GM18861 (cell line): Measurements from ENCODE around the gene HCAR1.
"Not testable (repeated sequence)": the region's sequence is repeated elsewhere in the genome, so short reads cannot be mapped to it uniquely, and the experiment has no call there.

ENCODE experiments used
- ATAC-seq: cut with Tn5 transposase; IDR thresholded peaks from one replicate; pipeline ENCODE4 v1.9.1; 2021; ENCODE audit not compliant: unreplicated experiment

Gene HCAR1

DNA sequence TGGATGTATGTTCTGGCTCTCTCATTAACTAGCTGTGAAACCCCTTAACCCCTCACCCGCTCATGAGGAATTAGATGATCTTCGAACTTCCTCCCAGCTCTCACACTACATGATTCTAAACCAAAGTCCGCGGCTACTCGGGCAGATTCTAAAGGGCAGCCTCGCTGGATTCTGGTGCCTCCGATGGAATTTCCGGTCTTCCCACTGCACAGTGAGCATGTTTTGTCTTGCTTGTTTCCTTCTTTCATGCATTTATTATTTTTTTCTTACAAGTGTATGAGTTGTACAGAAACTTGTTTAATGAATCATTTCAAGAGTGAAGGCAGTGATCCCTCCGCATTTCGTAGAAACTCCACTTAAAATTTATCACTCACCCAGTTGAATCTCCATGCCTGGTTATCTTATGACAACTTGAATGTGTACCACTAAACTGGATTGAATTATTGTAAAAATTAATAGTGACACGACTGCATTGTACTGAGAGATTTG, 9.5 kb downstream of the HCAR1 start:
- ATAC-seq, result no peak

DNA sequence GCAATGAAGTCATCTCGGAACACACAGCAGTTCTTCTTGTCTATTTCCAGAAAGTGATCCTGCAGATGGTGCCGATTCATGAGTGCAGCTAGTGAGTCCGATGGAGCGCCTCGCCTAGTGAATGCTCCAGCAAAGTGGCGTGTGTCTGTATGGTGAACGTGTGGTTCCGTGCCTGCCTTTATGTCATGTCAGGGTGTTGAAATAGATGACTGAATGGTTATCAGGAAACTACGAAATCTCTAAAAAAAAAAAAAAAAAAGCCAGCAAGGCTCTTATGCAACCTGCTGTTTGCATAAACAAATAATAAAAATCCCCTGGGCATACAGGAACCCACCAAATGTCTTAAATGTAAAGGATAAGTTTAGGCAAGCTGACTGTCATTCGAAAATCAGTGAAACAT, 14.0 kb downstream of the HCAR1 start, which contains the start of gene HCAR3:
HCAR3 (minus strand) TSS at position 154 of the 400 bp plus-strand sequence; CDS start at position 80, 74 bp downstream.
- not testable (repeated sequence) for ATAC-seq

GRCh38 chr12:122715211-122715610, 15.4 kb downstream of the HCAR1 start:
- ATAC-seq, result not testable (repeated sequence)

DNA sequence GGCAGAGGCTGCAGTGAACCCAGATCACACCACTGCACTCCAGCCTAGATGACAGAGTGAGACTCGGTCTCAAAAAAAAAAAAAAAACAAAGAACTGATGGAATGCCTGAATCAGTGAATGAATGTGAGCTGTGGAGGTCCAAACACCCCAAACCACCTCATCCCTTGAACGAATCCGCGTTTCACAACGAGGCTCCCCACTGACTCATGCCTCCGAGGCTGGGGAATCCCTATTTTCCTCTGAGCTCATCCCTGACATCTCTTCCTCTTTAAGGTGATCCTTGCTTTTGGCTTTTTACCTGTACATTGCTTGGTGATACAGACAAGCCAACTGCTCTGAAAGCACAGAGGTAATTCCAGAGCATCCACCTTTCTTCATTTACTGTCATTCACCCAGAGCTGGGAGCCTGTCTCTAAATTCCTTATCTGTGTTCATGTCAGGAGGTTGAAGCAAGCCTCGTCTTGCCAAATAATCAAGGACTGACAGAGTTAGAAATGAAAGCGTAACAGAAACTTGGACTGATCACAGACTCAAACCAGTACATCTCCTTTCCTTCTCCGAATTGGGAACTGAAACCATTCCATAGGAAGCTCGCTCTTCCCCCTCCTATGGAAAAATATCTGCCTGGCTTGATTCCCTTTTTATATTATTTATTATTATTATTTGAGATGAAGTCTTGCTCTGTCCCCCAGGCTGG, 17.0 kb downstream of the HCAR1 start:
- not testable (repeated sequence) for ATAC-seq

- ATAC-seq, result not testable (repeated sequence)
Observed at GRCh38 chr12:122711266-122711665, 19.4 kb downstream of the HCAR1 start.

DNA sequence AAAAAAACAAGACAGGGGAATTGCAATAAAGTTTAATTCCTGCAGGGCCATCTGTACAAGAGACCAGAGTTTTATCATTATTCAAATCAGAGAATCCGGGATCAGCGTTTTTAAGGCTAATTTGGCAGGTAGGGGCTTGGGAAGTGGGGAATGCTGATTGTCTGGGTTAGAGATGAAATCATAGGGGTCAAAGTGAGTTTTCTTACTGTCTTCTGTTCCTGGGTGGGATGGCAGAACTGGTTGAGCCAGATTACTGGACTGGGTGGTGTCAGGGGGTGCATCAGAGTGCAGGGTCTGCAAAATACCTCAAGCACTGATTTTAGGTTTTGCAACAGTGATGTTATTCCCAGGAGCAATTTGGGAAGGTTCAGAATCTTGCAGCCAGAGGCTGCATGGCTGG, 20.3 kb downstream of the HCAR1 start:
- not testable (repeated sequence) for ATAC-seq

- ATAC-seq, result not testable (repeated sequence)
Observed at GRCh38 chr12:122709287-122709686, 21.4 kb downstream of the HCAR1 start.

GRCh38 chr12:122703841-122704240, 26.8 kb downstream of the HCAR1 start:
- not testable (repeated sequence) for ATAC-seq

DNA sequence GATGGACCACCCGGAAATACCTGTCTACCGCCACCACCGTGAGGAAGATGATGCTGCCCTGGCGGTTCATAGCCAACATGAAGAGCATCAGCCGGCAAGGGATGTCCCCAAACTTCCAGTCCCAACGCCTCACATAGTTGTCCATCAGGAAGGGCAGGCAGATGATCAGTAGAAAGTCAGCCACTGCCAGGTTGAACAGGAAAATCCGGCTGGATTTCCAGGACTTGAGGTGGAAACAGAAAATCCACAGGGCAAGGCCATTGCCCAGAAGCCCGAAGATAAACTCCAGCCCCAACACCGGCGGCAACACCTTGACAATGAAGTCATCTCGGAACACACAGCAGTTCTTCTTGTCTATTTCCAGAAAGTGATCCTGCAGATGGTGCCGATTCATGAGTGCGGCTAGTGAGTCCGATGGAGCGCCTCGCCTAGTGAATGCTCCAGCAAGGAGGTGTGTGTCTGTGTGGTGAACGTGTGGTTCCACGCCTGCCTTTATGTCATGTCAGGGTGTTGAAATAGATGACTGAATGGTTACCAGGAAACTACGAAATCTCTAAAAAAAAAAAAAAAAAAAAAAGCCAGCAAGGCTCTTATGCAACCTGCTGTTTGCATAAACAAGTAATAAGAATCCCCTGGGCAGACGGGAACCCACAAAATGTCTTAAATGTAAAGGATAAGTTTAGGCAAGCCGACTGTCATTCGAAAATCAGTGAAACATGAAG, 27.6 kb downstream of the HCAR1 start, which contains the start of gene HCAR2:
HCAR2 (minus strand) TSS at position 468 of the 722 bp plus-strand sequence; CDS start at position 394, 74 bp downstream.
- ATAC-seq, result not testable (repeated sequence)

DNA sequence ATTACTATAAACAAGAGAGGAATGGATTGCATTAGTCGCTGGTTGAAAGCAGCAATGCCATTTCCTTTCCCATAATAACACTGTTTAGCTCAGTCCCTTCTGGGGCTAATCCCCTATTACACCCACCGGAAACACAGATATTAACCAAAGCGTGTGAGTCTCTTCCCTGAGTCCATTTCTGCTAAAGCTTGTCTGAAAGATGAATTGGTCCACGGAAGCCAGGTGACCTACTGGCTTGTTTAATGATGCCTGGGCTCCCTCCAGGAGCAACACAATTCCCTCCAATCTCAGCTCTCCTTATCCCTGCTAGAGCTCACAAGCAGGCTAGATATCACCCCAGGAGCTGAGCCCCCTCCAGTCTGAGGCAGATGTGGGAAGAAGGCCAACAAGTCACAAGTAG, 29.2 kb downstream of the HCAR1 start:
- not testable (repeated sequence) for ATAC-seq

- not testable (repeated sequence) for ATAC-seq
Observed at GRCh38 chr12:122700038-122700710, 30.5 kb downstream of the HCAR1 start.

DNA sequence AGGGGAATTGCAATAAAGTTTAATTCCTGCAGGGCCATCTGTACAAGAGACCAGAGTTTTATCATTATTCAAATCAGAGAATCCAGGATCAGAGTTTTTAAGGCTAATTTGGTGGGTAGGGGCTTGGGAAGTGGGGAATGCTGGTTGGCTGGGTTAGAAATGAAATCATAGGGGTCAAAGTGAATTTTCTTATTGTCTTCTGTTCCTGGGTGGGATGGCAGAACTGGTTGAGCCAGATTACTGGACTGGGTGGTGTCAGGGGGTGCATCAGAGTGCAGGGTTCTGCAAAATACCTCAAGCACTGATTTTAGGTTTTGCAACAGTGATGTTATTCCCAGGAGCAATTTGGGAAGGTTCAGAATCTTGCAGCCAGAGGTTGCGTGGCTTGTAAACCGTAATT, 33.7 kb downstream of the HCAR1 start:
- not testable (repeated sequence) for ATAC-seq

GRCh38 chr12:122691566-122691965, 39.1 kb downstream of the HCAR1 start:
- no peak for ATAC-seq

GRCh38 chr12:122688291-122688690, 42.4 kb downstream of the HCAR1 start:
- ATAC-seq, result no peak

- no peak for ATAC-seq
Observed at GRCh38 chr12:122687086-122687485, 43.6 kb downstream of the HCAR1 start.

GRCh38 chr12:122686538-122686937, 44.1 kb downstream of the HCAR1 start:
- no peak for ATAC-seq

GRCh38 chr12:122684297-122684813, 46.3 kb downstream of the HCAR1 start:
- no peak for ATAC-seq

- ATAC-seq, result no peak
Observed at GRCh38 chr12:122681814-122682213, 48.8 kb downstream of the HCAR1 start.

GRCh38 chr12:122680989-122681388, 49.7 kb downstream of the HCAR1 start:
- not testable (repeated sequence) for ATAC-seq

DNA sequence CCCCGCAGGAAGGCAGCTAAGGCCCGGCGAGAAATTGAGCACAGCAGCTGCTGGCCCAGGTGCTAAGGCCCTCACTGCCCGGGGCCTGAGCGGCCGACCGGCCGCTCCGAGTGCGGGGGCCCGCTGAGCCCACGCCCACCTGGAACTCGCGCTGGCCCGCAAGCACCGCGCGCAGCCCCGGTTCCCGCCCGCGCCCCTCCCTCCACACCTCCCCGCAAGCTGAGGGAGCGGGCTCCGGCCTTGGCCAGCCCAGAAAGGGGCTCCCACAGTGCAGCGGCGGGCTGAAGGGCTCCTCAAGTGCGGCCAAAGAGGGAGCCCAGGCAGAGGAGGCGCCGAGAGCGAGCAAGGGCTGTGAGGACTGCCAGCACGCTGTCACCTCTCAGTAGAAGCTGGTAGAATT, 53.9 kb downstream of the HCAR1 start:
- ATAC-seq, result not testable (repeated sequence)
